Activated CD4-positive, CD25-positive, alpha-beta regulatory T cell (primary cell): ENCODE data around the gene RFNG.

Experiments
- DNase-seq, 4 experiments: peaks; one replicate each; lab custom pipeline; 2025; lab: John Stamatoyannopoulos, UW

Gene RFNG

DNA sequence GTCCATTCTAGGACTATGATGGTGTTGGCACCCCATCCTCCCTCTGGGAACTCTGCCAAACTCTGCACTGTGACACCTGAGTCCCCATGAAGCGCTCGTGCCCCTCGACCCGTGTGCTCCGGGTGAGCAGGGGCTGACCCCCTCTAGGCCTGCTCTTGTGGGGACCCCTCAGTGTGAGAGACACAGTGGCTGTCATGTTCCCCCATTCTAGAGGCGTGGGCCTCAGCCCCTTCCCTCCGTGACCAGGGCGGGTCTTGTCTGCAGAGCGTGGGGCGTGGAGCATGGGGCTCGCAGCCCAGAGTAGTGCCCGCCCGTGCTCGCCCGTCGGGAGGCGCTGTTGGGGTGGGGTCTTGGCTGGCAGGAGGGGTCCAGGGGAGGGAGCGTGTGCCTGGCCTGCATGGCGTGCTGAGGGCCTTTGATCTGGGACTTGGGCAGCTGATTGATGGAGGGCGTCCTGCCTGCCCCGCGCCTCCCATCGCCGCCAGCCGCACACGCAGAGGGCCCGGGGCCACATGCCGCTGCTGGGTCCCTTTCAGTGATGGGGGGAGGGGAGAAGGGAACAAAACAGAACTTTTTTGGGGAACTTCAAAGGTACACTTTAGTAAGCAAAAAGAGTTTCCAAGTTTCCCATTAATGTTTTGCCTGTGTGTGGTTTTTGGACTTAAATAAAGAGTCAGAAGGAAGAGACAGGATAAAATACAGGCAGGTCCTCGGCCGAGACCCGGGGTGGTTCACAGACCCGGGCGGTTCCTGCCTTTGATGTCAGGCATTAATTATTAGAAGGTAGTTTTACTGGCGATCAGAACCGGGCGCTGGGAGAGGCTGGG, 51.4 kb downstream of the RFNG start:
- no peak for DNase-seq

DNA sequence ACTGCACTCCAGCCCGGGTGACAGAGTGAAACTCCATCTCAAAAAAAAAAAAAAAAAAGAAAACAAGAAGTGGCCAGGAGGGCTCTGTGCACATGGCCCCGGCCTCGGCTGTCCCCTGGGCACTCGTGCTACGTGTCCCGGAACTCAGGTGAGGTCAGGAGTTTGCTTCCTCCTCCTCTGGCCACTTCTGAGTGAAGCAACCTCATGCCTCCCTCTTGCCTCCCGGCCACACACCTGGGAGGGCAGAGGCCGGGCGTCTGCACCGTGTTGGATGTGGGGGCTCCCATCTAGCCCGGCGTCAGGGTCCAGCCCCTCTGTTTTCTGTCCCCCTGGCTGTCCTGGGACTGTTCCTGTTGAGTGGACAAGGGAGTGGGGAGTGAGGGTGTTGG, 52.0 kb downstream of the RFNG start:
- no peak for DNase-seq

DNA sequence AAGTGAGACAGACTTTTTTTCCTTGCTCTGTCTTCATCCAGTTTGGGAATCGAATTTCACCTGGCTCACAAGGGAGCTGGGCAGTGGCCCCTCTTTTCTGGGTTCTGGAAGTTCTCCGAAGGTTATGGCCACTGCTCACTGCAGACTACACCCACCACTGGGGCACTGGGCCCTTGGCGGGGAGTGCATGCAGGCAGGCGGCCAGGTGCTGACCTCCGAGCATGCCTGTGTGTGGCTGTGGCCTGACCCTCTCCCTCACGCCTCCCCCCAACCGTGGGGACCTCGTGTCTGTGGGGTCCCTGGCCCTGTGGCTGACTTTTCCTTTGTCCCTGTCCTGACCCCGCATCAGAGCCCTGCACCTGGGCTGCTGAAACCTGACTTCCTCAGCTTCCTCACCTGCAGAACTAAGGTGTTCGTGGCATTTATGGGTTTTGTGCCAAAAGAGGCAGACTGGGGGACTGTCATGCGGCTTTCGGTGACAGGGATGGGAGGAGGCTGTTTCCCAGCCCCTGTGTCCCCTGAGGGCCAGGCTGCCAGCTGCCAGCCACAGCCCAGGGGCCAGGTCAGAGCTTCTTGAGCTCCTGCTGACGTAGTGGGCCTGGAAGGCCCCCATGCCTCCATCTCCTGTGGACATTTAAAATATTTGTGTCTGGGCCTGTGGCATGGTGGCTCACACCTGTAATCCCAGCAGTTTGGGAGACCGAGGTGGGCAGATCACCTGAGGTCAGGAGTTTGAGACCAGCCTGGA, 52.7 kb downstream of the RFNG start:
- DNase-seq = no peak

DNA sequence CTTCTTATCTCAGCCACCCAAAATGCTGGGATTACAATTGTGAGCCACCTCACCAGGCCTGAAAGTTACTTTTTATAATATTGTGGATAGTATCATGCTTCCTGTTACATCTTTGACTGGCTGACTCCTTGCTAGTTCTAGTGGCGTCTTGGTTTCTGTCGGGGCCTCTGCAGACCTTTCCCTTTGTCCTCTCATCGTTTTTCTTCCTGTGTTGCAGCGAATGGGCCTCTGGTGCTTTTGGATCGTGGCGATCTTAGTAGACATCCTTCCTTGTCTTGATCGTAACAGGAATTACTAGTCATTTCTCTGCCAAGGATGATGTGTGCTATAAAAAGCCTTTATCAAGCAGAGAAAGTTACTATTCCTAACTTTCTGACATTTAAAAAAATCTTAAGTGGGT, 53.4 kb downstream of the RFNG start:
- no peak for DNase-seq
